GM08714 (cell line): ENCODE data around the gene MPP4.

Experiments
- H3K4me3 ChIP-seq: fragments of 200-500 bp; sonication (Bioruptor generic); 2 replicates; pipeline ENCODE4 v1.5.1; 2014; ENCODE audit warnings: mild to moderate bottlenecking, low read length, inconsistent platforms
- ZNF274 ChIP-seq: IDR thresholded peaks from 2 replicates; pipeline ENCODE4 v1.6.1; 2012; ENCODE audit warnings: mild to moderate bottlenecking, low read depth, low read length

The MPP4 gene

GRCh38 chr2:201628545-201628944 lies 69.9 kb downstream of the MPP4 start:
- TF ChIP-seq ZNF274, result no peak
- H3K4me3 ChIP-seq, result no peak overlapping the region

DNA sequence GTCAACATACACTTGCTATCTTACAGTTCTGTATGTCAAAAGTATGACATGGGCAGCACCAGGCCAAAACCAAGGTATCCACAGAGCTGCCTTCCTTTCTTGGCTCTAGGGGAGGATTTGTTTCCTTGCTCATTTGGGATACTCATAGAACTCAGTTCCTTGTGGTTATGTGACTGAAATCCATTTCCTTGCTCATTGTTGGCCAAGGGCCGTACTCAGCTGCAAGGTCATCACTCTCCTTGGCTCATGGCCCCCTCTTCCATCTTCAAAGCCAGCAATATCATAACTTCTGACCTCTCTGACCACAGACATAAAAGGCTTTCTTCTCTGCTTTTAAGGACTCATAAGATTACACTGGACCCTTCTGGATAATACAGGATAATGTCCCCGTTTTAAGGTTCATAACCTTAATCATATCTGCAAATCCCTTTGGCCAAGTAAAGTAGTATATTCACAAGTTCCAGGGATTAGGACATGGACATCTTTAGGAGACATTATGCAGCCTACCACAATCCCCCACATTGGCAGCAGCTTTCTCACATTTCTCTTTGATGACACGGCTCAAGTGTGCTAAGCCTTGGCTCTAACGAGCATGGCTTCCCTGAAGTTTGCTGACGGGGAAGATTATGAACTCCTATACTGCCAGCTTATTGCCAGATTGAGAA lies 76.0 kb downstream of the MPP4 start:
- no peak overlapping the region for H3K4me3 ChIP-seq
- no peak for TF ChIP-seq ZNF274

DNA sequence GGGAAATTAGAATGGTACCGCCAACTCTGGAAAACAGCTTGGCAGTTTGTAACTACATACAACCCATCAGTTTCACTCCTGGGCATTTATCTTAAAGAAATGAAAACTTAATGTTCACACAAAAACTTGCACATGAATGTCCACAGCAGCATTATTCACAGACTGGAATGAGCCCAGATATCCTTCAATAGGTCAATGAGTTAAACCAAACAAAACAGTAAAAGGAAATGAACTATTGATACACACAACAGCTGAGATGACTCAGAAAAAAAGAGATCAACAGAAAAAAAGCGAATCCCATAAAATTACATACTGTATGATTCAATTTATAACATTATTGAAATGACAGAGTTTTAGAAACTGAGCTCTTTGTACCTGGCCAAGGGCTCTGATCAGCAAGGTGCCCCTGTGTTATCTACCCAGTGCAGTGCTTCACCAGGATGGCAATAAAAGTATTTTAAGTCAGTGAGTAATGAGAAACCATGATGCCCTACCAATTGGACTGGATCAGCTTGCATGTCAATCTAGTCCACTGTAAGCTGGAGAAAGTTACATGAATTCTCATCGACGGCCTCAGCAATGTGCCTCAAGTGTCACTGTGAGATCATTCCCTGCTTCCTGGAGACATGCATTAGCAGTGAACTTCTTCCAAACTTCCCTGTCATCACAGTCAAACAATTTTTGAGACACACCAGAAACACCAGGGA lies 77.0 kb downstream of the MPP4 start:
- no peak overlapping the region for H3K4me3 ChIP-seq
- TF ChIP-seq ZNF274, result no peak

DNA sequence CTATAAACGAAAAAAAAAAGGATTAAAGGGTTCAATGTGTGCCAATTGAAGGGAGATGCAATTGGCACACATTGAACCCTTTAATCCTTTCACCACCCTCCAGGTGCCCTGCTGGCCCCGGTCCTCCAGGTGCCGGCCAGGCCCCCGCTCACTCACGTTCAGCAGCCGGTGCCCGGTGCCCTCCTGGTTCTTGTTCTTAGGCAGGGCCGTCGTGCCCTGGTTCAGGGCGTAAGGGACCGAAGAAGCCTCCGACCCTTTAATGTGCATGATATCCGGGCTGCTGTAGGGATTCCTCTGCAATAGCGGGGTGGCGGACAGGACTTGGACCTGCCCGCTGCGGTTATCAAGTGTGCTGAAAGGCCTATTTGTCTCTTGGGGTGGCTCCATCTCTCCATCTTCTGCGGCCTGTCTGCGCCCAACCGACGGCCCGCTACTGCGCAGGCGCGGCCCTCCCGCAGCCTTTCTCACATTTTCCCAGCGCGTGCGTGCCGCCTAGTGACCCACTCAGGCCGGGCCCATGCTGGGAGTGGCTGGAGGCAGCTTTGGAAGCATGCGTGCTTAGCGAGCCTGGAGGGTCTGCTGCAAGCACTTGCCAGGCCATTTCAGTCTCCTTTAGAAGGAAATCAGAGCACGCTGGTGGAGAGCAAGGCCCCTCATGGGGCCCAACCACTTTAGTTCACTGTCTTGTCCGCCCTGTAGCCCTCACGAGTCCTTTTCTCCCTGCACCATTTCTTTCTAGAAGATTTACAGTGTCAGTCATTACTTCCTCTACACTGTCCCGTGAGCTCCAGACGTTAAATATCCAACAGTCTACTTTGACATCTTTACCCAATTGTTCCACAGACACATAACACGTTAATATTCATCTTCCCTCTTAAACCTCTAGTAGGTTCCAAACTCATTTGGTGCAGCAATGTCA lies 79.4 kb downstream of the MPP4 start:
- no peak for TF ChIP-seq ZNF274
- H3K4me3 ChIP-seq, result no peak overlapping the region

GRCh38 chr2:201608021-201608420 lies 90.4 kb downstream of the MPP4 start:
- H3K4me3 ChIP-seq, result no peak overlapping the region
- TF ChIP-seq ZNF274, result no peak

DNA sequence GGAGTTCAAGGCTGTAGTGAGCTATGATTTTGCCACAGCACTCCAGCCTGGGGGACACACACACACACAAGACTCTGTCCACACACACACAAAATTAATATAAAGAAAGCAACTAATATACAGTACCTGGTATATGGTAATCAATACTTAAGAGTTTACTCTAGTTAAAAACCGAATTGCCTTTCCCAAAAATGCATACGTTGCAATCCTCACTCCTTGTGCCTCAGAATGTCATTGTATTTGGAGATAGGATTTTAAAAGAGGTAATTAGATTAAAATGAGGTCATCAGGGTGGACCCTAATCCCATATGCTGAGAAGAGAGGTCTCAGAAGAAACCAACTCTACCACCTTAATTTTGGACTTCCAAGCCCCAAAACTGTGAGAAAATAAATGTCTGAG lies 90.9 kb downstream of the MPP4 start:
- no peak overlapping the region for H3K4me3 ChIP-seq
- no peak for TF ChIP-seq ZNF274

- TF ChIP-seq ZNF274, result no peak
- H3K4me3 ChIP-seq, result no peak overlapping the region
These were observed 97.5 kb downstream of the MPP4 start for GRCh38 chr2:201600906-201601305.

GRCh38 chr2:201597397-201597796 lies 101.0 kb downstream of the MPP4 start:
- no peak for TF ChIP-seq ZNF274

More at GRCh38 chr2:201597397-201597796, 101.0 kb downstream of the MPP4 start:
- no peak overlapping the region for H3K4me3 ChIP-seq
